GM10248 (cell line): Measurements from ENCODE around the gene ACVRL1.

Source experiments
- CTCF ChIA-PET: fragments of 300-600 bp; sonication (Branson Sonifier 250); formaldehyde crosslinking; extraction: SDS; loops from one replicate; lab custom pipeline; 2021; ENCODE audit warnings: antibody characterized with exemption; lab: Yijun Ruan, JAX
- POLR2A ChIA-PET: fragments of 350-650 bp; sonication (Branson Sonifier 250); formaldehyde crosslinking; extraction: SDS; loops from one replicate; lab custom pipeline; 2020; ENCODE audit warnings: antibody characterized with exemption; lab: Yijun Ruan, JAX
- DNase-seq: peaks from one replicate; pipeline ENCODE4 v3.0.0; 2012; ENCODE audit errors: extremely low spot score
- TF ChIP-seq, protein P1 (sequence below): IDR thresholded peaks from 2 replicates; pipeline ENCODE4 v1.5.1; 2012; ENCODE audit warnings: mild to moderate bottlenecking, low read depth; ENCODE audit errors: extremely low read depth, missing control alignments, control extremely low read depth

Gene ACVRL1

DNA sequence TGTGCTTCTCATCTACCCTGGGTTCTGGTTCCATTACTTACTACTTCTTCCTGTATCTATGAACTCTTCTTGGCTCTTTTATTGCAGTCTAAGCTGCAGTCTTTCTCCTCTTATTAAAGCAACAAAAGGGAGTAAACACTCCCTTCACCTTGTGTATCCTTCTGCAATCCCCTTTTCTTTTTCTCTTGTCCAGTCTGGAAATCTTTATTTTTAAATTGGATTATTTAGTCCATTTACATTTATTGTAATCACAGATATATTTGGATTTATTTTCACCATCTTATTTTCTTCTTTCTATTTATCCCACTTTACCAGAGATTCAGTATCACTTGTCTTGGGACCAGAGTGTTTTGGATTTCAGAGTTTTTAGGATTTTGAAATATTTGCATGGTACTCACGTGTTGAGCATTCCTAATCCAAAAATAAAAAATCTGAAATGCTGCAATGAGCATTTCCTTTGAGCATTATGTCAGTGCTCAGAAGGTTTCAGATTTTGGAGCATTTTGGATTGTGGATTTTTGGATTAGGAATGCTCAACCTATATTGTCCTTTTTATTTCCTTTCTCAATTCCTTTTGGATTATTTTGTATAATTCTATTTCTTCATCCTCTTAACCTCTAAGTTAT lies 37.4 kb downstream of the ACVRL1 start:
- ChIA-PET CTCF (no interaction called here), POLR2A (no interaction called here)
- DNase-seq, result no peak
- TF ChIP-seq, protein P1, sequence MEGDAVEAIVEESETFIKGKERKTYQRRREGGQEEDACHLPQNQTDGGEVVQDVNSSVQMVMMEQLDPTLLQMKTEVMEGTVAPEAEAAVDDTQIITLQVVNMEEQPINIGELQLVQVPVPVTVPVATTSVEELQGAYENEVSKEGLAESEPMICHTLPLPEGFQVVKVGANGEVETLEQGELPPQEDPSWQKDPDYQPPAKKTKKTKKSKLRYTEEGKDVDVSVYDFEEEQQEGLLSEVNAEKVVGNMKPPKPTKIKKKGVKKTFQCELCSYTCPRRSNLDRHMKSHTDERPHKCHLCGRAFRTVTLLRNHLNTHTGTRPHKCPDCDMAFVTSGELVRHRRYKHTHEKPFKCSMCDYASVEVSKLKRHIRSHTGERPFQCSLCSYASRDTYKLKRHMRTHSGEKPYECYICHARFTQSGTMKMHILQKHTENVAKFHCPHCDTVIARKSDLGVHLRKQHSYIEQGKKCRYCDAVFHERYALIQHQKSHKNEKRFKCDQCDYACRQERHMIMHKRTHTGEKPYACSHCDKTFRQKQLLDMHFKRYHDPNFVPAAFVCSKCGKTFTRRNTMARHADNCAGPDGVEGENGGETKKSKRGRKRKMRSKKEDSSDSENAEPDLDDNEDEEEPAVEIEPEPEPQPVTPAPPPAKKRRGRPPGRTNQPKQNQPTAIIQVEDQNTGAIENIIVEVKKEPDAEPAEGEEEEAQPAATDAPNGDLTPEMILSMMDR, result no peak

DNA sequence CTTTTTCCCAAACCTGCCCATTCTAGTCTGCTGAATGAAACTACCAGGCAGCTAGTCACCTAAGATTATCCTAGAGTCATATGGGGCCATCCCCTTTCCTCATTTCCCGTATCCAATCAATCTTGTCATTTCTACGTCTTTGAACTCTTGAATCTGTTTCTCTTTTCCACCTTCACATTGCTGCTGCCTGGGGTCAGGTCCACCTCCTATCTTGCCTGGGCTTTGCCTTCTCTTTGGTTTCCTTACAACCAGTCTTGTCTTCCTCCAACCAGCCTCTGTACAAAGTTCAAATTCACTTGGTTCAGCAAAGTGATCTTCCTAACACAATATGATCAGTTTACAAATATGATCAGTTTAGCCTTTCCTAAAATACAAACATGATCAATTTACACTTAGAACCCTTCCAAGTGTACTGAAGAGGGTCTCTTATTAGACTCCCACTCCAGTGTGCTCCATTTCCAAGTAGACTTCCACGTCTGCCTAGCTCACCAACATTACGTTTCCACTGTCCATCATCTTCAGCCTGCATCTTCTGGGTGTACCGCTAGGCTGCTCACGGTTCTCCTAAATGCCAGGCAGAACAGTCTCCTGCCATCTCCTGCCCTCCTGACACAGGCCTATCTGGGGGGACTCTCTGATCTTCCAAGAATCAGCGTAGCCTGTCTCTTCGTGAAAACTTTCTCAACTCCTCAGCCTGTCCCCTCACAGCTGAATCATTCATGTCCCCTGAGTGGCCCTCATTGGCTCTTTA lies 40.1 kb downstream of the ACVRL1 start:
- ChIA-PET CTCF (no interaction called here), POLR2A (no interaction called here)
- DNase-seq, result no peak
- TF ChIP-seq, protein P1, result no peak

DNA sequence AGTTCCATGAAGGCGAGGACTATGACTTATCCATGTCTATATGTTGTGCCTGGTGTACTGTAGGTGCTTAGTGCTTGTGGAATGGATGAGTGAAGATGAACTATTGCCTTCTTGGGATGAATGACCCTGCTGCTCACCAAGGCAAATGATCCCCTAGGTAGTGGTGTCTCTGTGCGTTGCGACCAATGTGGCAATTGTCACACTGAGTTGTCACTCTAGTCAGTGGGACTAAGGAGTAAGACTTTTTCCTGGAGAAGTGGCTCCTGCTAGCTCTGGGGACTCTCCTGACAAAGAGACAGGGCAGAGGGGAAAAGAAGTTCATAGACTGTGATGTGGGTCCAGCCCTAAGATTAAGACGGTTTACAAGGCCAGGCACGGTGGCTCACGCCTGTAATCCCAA lies 40.8 kb downstream of the ACVRL1 start:
- TF ChIP-seq, protein P1, result no peak
- DNase-seq, result no peak
- POLR2A ChIA-PET, result no interaction called here
- CTCF ChIA-PET, result interaction anchor here (1.8 kb wide), 1 partner anchor 33 kb away, joined by 7 read pairs; no protein-coding TSS in a partner anchor

- DNase-seq, result no peak
- ChIA-PET CTCF (interaction anchor here (0.7 to 2.1 kb wide), 5 partner anchors 10 to 43 kb away, joined by 3 to 8 read pairs (median 7); no protein-coding TSS in a partner anchor), POLR2A (no interaction called here)
- TF ChIP-seq, protein P1, result no peak
Measured at GRCh38 chr12:51949342-51950030, 42.2 kb downstream of the ACVRL1 start.

DNA sequence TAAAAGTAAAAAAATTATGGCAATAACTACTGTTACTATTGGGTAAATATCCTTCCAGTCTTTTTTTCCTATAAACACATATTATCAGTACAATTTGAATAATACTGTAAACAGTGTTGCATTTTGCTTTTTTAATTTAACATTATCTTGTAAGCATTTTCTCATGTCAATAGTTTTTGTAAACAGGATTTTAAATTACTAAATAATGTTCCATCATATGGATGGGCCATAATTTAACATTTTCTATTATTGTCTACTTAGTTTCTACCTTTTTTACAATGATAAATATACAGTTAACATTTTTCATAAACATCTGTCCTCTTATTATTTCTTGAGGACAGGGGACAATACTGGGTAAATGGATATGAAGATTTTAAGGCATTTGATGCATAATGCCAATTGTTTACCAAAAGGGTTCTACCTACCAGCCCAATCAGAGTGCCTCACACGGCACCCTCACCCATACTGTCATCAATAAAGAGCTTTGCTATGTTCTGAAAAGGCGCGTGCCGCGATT lies 43.4 kb downstream of the ACVRL1 start:
- POLR2A ChIA-PET, result no interaction called here
- DNase-seq, result no peak
- TF ChIP-seq, protein P1, result no peak
- CTCF ChIA-PET, result interaction anchor here (0.6 to 2.1 kb wide), 6 partner anchors 8 to 172 kb away, joined by 3 to 8 read pairs (median 5); no protein-coding TSS in a partner anchor
